Activated CD8-positive, alpha-beta memory T cell treated with anti-CD3 and anti-CD28 coated beads for 4 hours (primary cell): ENCODE measurements around the gene TTC39B.

Experiments used
- DNase-seq, 2 donors: peaks; one replicate each; pipeline ENCODE4 v3.0.0-alpha.2; 2020; ENCODE audit warnings: low read depth in 2 of 2

Gene TTC39B

GRCh38 chr9:15133488-15133887, 173.5 kb downstream of the TTC39B start:
- no peak for DNase-seq

GRCh38 chr9:15132091-15132490, 174.9 kb downstream of the TTC39B start:
- no peak for DNase-seq

- no peak for DNase-seq
Observed at GRCh38 chr9:15131094-15131493, 175.9 kb downstream of the TTC39B start.

- DNase-seq: no peak
Observed at GRCh38 chr9:15127831-15128230, 179.2 kb downstream of the TTC39B start.

GRCh38 chr9:15121630-15122029, 185.4 kb downstream of the TTC39B start:
- no peak for DNase-seq

- no peak for DNase-seq
Observed at GRCh38 chr9:15116130-15116580, 190.9 kb downstream of the TTC39B start.

GRCh38 chr9:15115702-15116101, 191.3 kb downstream of the TTC39B start:
- DNase-seq: no peak

- no peak for DNase-seq
Observed at GRCh38 chr9:15115041-15115440, 192.0 kb downstream of the TTC39B start.
